ENCODE results near the gene SLC25A3.
"Not testable (repeated sequence)": the region's sequence is repeated elsewhere in the genome, so short reads cannot be mapped to it uniquely, and the experiment has no call there.

The SLC25A3 gene

DNA sequence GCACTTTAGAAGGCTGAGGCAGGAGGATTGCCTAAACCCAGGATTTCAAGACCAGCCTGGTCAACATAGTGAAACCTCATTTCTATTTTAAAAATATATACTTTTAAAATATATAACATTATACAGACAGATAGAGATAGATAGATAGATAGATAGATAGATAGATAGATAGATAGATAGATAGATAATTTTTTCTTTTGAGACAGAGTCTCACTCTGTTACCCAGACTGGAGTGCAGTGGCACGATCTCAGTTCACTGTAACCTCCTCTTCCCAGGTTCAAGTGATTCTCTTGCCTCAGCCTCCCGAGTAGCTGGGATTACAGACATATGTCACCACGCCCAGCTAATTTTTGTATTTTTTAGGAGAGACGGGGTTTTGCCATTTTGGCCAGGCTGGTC, 35.4 kb upstream of the SLC25A3 start:
- DNase-seq; H2BK5ac ChIP-seq (ENCODE audit: low read length); H3K4me2 ChIP-seq (ENCODE audit: low read length); H4K5ac ChIP-seq (ENCODE audit: low read length); H3K79me2 ChIP-seq (ENCODE audit: control insufficient read depth, insufficient read depth, low read length); H2BK120ac ChIP-seq (ENCODE audit: low read depth, low read length); H3K4ac ChIP-seq (ENCODE audit: low read depth, low read length); H3K18ac ChIP-seq (ENCODE audit: low read length); H3K56ac ChIP-seq (ENCODE audit: low read length); H3K4me1 ChIP-seq (ENCODE audit: control insufficient read depth, low read depth, low read length); H2BK15ac ChIP-seq (replicated peaks; ENCODE audit: low read depth); H3K79me1 ChIP-seq (ENCODE audit: low read length); H3K23ac ChIP-seq (ENCODE audit: low read length); H3K27ac ChIP-seq (ENCODE audit: low read depth, low read length); H4K8ac ChIP-seq (ENCODE audit: low read depth, low read length); H2AK5ac ChIP-seq (ENCODE audit: low read length); H3K27me3 ChIP-seq (ENCODE audit: insufficient read depth, low read length, poor library complexity); H3K36me3 ChIP-seq (ENCODE audit: control insufficient read depth, insufficient read depth, low read length); H3K9ac ChIP-seq (ENCODE audit: low read length); H3K4me3 ChIP-seq (ENCODE audit: low read length): not testable (repeated sequence)
- WGBS (ENCODE audit: extremely low coverage, insufficient coverage, low lambda C conversion rate) = no CpG with 5 or more reads among the region's 4 CpGs

GRCh38 chr12:98559666-98560065, 33.8 kb upstream of the SLC25A3 start:
- H3K27me3 ChIP-seq (ENCODE audit: insufficient read depth, low read length, poor library complexity) = no peaks in the 10 kb centered on the region
- H3K56ac ChIP-seq (ENCODE audit: low read length) = no peak overlapping the region
- H3K4me3 ChIP-seq (ENCODE audit: low read length) = no peak overlapping the region
- H3K27ac ChIP-seq (ENCODE audit: low read depth, low read length) = no peak overlapping the region
- no peak overlapping the region for H2AK5ac ChIP-seq (ENCODE audit: low read length)
- WGBS (ENCODE audit: extremely low coverage, insufficient coverage, low lambda C conversion rate) = no CpG with 5 or more reads among the region's 1 CpG
- H3K79me1 ChIP-seq (ENCODE audit: low read length) = no peaks in the 10 kb centered on the region
- no peak overlapping the region for H4K8ac ChIP-seq (ENCODE audit: low read depth, low read length)
- H3K4ac ChIP-seq (ENCODE audit: low read depth, low read length) = no peak overlapping the region
- no peak overlapping the region for H3K4me2 ChIP-seq (ENCODE audit: low read length)
- H2BK120ac ChIP-seq (ENCODE audit: low read depth, low read length) = no peak overlapping the region
- H3K23ac ChIP-seq (ENCODE audit: low read length) = no peak overlapping the region
- no peak overlapping the region for H3K18ac ChIP-seq (ENCODE audit: low read length)
- no peak overlapping the region for H4K5ac ChIP-seq (ENCODE audit: low read length)
- H3K36me3 ChIP-seq (ENCODE audit: control insufficient read depth, insufficient read depth, low read length) = no peaks in the 10 kb centered on the region
- H2BK15ac ChIP-seq (replicated peaks; ENCODE audit: low read depth) = no peak overlapping the region
- no peak for DNase-seq
- H3K9ac ChIP-seq (ENCODE audit: low read length) = no peak overlapping the region
- H3K4me1 ChIP-seq (ENCODE audit: control insufficient read depth, low read depth, low read length) = no peaks in the 10 kb centered on the region
- H3K79me2 ChIP-seq (ENCODE audit: control insufficient read depth, insufficient read depth, low read length) = no peaks in the 10 kb centered on the region
- H2BK5ac ChIP-seq (ENCODE audit: low read length) = no peak overlapping the region

DNA sequence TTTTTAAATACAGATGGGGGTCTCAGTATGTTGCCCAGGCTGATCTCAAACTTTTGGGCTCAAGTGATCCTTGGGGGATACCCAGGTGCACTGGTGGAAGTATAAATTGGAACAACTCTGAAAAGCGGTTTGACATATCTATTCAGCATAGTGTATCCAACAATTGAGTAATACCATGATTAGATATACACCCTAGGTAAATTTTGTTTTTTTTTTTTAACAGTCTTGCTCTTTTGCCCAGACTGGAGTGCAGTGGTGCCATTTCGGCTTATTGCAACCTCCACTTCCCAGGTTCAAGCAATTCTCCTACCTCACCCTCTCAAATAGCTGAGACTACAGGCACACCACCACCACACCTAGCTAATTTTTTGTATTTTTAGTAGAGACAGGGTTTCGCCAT, 31.6 kb upstream of the SLC25A3 start:
- Histone ChIP-seq H3K4ac (ENCODE audit: low read depth, low read length) (no peak overlapping the region), H3K18ac (ENCODE audit: low read length) (no peak overlapping the region), H3K4me1 (ENCODE audit: control insufficient read depth, low read depth, low read length) (no peaks in the 10 kb centered on the region), H3K23ac (ENCODE audit: low read length) (no peak overlapping the region), H3K36me3 (ENCODE audit: control insufficient read depth, insufficient read depth, low read length) (no peaks in the 10 kb centered on the region), H3K27me3 (ENCODE audit: insufficient read depth, low read length, poor library complexity) (no peaks in the 10 kb centered on the region), H3K9ac (ENCODE audit: low read length) (no peak overlapping the region), H3K79me2 (ENCODE audit: control insufficient read depth, insufficient read depth, low read length) (no peaks in the 10 kb centered on the region), H3K27ac (ENCODE audit: low read depth, low read length) (no peak overlapping the region), H4K5ac (ENCODE audit: low read length) (no peak overlapping the region), H2BK15ac (replicated peaks; ENCODE audit: low read depth) (no peak overlapping the region), H2BK120ac (ENCODE audit: low read depth, low read length) (no peak overlapping the region), H3K79me1 (ENCODE audit: low read length) (no peaks in the 10 kb centered on the region), H3K4me2 (ENCODE audit: low read length) (no peak overlapping the region), H2BK5ac (ENCODE audit: low read length) (no peak overlapping the region), H4K8ac (ENCODE audit: low read depth, low read length) (no peak overlapping the region), H3K56ac (ENCODE audit: low read length) (no peak overlapping the region), H2AK5ac (ENCODE audit: low read length) (no peak overlapping the region), H3K4me3 (ENCODE audit: low read length) (no peak overlapping the region)
- DNase-seq = no peak
- WGBS (ENCODE audit: extremely low coverage, insufficient coverage, low lambda C conversion rate) = no CpG with 5 or more reads among the region's 3 CpGs

GRCh38 chr12:98572010-98572409, 21.5 kb upstream of the SLC25A3 start:
- Histone ChIP-seq H3K4me1 (ENCODE audit: control insufficient read depth, low read depth, low read length) (no peaks in the 10 kb centered on the region), H3K27me3 (ENCODE audit: insufficient read depth, low read length, poor library complexity) (no peaks in the 10 kb centered on the region), H2BK15ac (replicated peaks; ENCODE audit: low read depth) (no peak overlapping the region), H3K4me2 (ENCODE audit: low read length) (no peak overlapping the region), H2AK5ac (ENCODE audit: low read length) (no peak overlapping the region), H3K18ac (ENCODE audit: low read length) (no peak overlapping the region), H3K23ac (ENCODE audit: low read length) (no peak overlapping the region), H4K8ac (ENCODE audit: low read depth, low read length) (no peak overlapping the region), H3K56ac (ENCODE audit: low read length) (no peak overlapping the region), H3K9ac (ENCODE audit: low read length) (no peak overlapping the region), H2BK5ac (ENCODE audit: low read length) (no peak overlapping the region), H3K4ac (ENCODE audit: low read depth, low read length) (no peak overlapping the region), H4K5ac (ENCODE audit: low read length) (no peak overlapping the region), H3K27ac (ENCODE audit: low read depth, low read length) (no peak overlapping the region), H3K4me3 (ENCODE audit: low read length) (no peak overlapping the region), H3K36me3 (ENCODE audit: control insufficient read depth, insufficient read depth, low read length) (no peaks in the 10 kb centered on the region), H3K79me1 (ENCODE audit: low read length) (no peaks in the 10 kb centered on the region), H3K79me2 (ENCODE audit: control insufficient read depth, insufficient read depth, low read length) (no peaks in the 10 kb centered on the region), H2BK120ac (ENCODE audit: low read depth, low read length) (no peak overlapping the region)
- no CpG with 5 or more reads among the region's 2 CpGs for WGBS (ENCODE audit: extremely low coverage, insufficient coverage, low lambda C conversion rate)
- peak; percentile 48 for DNase-seq

- Histone ChIP-seq H3K79me2 (ENCODE audit: control insufficient read depth, insufficient read depth, low read length) (no peaks in the 10 kb centered on the region), H3K4me1 (ENCODE audit: control insufficient read depth, low read depth, low read length) (no peaks in the 10 kb centered on the region), H4K5ac (ENCODE audit: low read length) (no peak overlapping the region), H3K27ac (ENCODE audit: low read depth, low read length) (no peak overlapping the region), H3K27me3 (ENCODE audit: insufficient read depth, low read length, poor library complexity) (no peaks in the 10 kb centered on the region), H2AK5ac (ENCODE audit: low read length) (no peak overlapping the region), H2BK120ac (ENCODE audit: low read depth, low read length) (no peak overlapping the region), H2BK5ac (ENCODE audit: low read length) (no peak overlapping the region), H4K8ac (ENCODE audit: low read depth, low read length) (no peak overlapping the region), H3K23ac (ENCODE audit: low read length) (no peak overlapping the region), H3K4me3 (ENCODE audit: low read length) (no peak overlapping the region), H2BK15ac (replicated peaks; ENCODE audit: low read depth) (no peak overlapping the region), H3K9ac (ENCODE audit: low read length) (no peak overlapping the region), H3K36me3 (ENCODE audit: control insufficient read depth, insufficient read depth, low read length) (no peaks in the 10 kb centered on the region), H3K4ac (ENCODE audit: low read depth, low read length) (no peak overlapping the region), H3K56ac (ENCODE audit: low read length) (no peak overlapping the region), H3K79me1 (ENCODE audit: low read length) (no peaks in the 10 kb centered on the region), H3K4me2 (ENCODE audit: low read length) (no peak overlapping the region), H3K18ac (ENCODE audit: low read length) (no peak overlapping the region)
- no CpG with 5 or more reads among the region's 1 CpG for WGBS (ENCODE audit: extremely low coverage, insufficient coverage, low lambda C conversion rate)
- DNase-seq = no peak
Measured at GRCh38 chr12:98574110-98574509, 19.4 kb upstream of the SLC25A3 start.

GRCh38 chr12:98575013-98575412, 18.5 kb upstream of the SLC25A3 start:
- H3K56ac ChIP-seq (ENCODE audit: low read length) = no peak overlapping the region
- WGBS (ENCODE audit: extremely low coverage, insufficient coverage, low lambda C conversion rate) = no CpG with 5 or more reads among the region's 4 CpGs

More at GRCh38 chr12:98575013-98575412, 18.5 kb upstream of the SLC25A3 start:
- Histone ChIP-seq H3K27me3 (ENCODE audit: insufficient read depth, low read length, poor library complexity) (no peaks in the 10 kb centered on the region), H3K79me2 (ENCODE audit: control insufficient read depth, insufficient read depth, low read length) (no peaks in the 10 kb centered on the region), H3K4ac (ENCODE audit: low read depth, low read length) (no peak overlapping the region), H3K27ac (ENCODE audit: low read depth, low read length) (no peak overlapping the region), H3K23ac (ENCODE audit: low read length) (no peak overlapping the region), H3K4me1 (ENCODE audit: control insufficient read depth, low read depth, low read length) (no peaks in the 10 kb centered on the region), H3K18ac (ENCODE audit: low read length) (no peak overlapping the region), H3K4me2 (ENCODE audit: low read length) (no peak overlapping the region), H4K8ac (ENCODE audit: low read depth, low read length) (no peak overlapping the region), H2BK15ac (replicated peaks; ENCODE audit: low read depth) (no peak overlapping the region), H2AK5ac (ENCODE audit: low read length) (no peak overlapping the region), H3K79me1 (ENCODE audit: low read length) (no peaks in the 10 kb centered on the region), H2BK5ac (ENCODE audit: low read length) (no peak overlapping the region), H3K4me3 (ENCODE audit: low read length) (no peak overlapping the region), H4K5ac (ENCODE audit: low read length) (no peak overlapping the region), H3K9ac (ENCODE audit: low read length) (no peak overlapping the region), H3K36me3 (ENCODE audit: control insufficient read depth, insufficient read depth, low read length) (no peaks in the 10 kb centered on the region), H2BK120ac (ENCODE audit: low read depth, low read length) (no peak overlapping the region)
- DNase-seq = no peak

All from mesendoderm (in vitro differentiated cells).